Measurements from ENCODE around the gene CDKN2AIP. TPM values are rescaled to one million over a fixed set of nuclear protein-coding genes. Genes with fewer than 3 reads are reported as not detected.
"Not testable (repeated sequence)": the region's sequence is repeated elsewhere in the genome, so short reads cannot be mapped to it uniquely, and the experiment has no call there.

The CDKN2AIP gene
- total RNA-seq, 1 donor from 2014 or later: 13.1 TPM

DNA sequence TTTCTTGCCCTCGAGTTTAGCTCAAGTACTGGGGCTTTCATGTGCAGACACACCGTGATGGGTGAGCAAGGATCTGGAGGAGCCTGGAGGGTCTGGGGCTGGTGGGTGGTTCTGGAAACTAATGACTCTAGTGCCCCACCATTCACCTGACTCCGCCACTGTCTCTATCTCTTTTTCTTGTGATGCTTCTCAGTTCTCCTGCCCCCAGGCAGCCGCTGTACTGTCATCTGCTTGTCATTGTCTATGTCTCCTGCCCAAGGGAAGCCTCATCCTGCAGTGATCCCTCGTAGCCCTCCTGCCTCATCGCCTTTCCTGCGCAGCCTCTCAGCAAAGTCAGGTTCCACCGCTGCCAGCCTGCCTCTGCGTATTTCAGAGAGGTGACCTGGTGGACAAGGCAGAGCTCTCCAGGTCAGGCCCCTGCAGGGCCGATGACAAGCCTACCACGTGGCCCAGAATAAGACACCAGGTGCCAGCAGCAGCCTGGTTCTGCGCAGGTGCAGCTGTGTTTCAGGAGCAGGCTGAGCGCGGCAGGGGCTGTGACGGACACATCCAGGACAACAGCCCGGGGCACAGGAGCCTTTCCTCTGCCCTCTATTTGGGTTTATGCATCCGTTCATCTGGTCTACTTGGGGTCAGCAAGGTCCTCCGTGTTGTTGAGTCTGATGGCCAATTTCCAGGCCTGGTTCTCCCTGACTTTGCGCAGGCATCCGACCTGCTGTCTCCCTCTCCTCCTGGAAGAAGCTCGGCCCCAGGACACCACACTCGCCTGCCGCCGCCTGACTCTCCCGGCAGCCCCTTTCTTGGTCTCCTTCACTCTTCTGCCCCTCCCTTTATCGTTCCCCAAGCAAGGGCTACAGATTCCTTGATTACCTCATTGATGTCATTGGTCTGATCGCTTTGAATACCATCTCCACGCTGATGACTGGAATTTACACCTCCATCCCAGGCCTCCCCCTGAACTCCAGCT, 30.9 kb upstream of the CDKN2AIP start:
- DNase-seq (ENCODE audit: low read depth in 2 of 2): no peak

DNA sequence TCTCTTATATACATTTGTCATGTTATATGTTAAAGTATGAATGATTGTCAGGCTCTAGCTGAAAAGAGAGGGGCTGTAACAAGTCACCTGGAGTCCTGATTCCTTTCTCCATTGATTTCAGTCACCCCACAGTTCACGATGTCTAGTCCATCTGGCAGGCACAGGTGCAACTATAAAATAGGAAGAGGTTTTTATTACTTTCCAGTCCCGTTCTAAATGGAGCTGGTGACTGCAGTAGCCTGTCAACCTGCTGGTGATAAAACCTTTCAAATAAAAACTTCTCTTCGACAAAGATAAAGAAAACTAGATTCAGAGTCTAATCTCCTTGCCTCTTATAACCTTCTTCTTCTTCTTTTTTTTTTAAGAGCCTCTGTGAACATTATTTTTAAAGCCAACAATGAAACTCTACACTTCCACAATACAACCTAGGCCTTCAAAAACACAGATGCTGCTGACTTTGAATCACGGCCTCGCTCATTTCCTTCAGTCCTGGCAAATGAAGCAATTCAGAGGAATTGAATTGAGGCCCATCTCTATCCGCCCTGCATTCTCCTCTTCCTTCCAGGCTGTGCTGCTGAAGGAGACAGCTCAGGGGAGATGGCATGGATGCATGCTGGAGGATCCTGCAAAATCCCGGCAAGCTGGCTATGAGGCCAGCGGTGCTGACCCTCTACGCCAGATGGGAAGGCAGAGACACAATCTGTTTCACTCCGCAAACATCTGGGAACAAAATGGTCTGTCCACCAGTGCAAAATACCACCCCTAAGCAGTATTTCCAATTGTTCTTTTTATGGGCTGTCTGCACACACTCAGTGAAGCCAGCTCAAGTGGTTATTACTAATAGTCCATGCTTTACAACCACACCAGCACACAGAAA, 27.3 kb upstream of the CDKN2AIP start:
- DNase-seq (ENCODE audit: low read depth in 2 of 2): no peak

DNA sequence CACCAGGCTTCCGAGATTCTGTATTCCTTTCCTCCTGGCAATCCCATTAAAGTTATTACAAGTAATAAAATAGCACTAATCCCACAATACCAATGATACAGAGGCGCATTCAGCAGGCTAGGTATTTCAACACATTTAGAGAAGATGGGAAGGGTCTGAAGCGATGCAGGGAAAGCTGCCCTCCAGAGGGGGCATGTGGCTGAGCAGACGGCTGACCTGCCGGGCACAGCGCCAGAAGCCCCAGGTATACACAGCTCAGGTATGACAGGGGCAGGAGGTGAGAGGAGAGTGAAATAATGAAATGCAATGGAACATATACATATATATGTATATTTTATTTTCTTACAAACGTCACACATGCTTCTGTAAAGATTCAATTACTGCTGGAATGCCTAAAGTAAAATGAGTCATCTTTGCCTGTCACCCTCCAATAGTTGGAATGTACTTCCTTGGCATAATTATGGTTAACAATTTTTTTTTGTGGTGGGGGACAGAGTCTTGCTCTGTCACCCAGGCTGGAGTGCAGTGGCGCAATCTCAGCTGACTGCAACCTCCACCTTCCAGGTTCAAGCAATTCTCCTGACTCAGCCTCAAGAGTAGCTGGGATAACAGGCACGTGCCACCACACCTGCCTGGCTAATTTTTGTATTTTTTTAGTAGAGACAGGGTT, 21.3 kb upstream of the CDKN2AIP start:
- DNase-seq (ENCODE audit: low read depth in 2 of 2): no peak

DNA sequence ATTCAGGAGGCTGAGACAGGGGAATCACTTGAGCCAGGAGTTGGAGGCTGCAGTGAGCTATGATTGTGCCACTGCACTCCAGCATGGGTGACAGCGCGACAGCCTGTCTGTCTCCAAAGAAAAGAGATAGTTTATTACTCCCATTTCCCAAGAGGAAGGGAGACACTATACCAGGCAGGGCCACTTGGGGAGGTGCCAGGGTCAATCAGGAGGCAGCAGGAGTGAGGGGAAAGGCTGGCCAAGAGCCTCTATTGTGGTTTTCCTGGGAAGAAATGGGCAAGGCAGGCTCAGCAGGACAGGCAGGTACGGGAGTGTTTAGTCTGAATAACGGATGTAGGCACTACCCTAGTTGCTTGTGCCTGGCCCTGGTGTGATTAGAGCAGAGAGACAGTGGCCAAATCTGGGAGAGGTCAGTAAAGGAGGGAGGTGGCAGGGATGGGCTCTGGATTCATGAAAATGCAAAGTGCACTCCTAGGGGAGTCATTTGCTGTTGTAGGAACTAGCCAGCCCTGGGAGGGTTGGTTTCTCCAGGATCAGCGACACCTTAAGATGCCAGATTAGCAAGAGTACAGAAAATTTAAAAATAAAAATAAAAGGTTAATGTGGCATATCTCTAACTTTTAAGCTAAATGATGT, 20.2 kb upstream of the CDKN2AIP start:
- DNase-seq (ENCODE audit: low read depth in 2 of 2): no peak

DNA sequence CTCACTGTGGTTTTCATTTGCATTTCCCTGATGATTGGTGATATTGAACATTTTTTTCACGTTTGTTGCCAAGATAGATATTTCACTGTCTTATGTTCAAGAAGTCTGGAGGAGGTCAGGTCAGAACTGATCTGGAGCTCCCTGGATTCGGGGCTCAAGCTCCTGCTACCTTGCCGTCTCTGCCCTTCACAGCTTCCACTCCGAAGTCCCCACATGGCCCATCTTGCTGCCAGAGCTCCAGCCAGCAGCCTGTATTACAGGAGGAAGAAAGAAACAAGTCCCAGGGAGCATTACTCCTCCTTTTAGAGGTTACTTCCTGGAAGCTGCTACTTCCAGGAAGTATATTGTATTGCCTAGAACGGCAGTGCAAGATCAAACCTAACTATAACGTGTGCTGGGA, 17.9 kb upstream of the CDKN2AIP start:
- no peak for DNase-seq (ENCODE audit: low read depth in 2 of 2)

DNA sequence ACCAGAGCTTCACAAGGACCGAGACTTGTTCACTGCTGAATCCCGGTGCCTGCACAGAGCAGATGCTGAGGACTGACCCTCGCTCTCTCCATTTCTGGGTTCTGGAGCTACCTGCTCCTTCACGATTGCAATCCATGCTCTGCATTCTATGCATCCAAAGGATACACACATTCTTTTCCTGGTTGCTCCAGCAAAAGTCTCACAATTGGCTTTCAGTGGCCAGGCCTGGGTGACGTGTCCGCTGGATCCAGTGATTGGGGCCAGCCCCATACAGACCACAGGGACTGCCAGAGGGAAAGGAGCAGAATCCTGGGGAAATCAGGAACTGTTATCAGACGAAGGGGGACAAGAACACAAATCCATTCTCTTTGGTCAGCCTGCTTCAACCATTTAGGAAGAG, 14.9 kb upstream of the CDKN2AIP start:
- DNase-seq (ENCODE audit: low read depth in 2 of 2): no peak

DNA sequence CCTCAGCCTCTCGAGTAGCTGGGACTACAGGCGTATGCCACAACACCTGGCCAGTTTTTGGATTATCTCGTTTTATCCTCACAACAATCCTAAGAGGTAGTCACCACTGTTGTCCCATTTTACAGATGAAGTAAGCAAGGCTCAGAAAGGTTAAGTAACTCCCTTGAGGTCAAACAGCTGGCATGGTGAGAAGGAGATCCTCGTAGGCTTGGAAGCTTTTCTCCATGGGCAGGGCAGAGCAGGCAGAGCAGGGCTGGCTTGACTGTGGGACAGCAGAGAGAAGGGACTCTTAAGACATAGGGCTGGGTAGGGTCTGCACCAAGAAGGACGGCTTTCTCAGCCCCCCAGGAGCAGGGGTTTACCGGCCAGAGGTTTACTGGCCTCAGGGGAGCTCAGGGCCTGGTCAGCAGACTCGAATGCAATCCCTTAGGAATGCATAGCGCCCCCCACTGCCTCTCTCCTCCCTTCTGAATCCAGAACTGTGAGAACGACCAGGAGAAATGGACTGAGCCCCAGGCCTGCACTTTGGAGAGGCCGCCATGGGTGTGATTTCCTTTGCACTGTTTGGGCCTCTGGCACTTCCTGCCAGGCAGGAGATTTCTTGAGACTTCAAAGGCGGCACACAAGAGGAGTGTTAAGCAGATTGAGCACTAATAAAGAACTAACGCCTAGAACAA, 14.0 kb upstream of the CDKN2AIP start:
- DNase-seq (ENCODE audit: low read depth in 2 of 2): peak in 1 of 2 donors; percentile 31

DNA sequence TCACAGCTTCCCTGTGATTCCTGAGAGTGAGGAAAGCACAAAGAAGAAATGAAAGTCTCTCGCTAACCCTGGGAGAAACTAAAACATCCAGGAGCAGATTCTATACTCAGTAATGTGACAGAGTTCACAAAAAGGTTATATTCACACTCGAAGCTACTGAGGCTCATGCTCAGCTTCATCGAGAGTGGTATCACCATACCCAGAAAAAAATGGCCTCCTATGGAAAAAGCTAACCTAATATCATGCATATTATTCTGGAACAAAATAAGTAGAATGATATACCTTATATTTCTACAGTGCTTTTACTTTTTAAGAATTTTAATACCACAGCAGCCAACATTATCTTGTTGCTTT, 13.5 kb upstream of the CDKN2AIP start:
- no peak for DNase-seq (ENCODE audit: low read depth in 2 of 2)

DNA sequence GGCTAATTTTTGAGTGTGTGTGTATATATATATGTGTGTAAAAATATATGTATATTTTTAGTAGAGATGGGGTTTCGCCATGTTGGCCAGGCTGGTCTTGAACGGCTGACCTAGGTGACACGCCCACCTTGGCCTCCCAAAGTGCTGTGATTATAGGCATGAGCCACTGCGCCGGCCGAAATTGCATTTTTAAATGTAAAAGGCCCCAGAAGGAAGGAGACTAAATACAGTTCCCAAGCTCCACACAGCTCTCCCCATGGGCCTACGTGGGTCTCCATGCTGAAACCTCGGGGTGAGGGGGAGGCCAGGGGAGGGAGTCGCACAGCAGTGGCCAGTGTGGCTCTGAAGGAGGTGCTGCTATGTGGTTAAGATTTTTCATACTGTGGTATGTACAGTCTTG, 12.8 kb upstream of the CDKN2AIP start:
- DNase-seq (ENCODE audit: low read depth in 2 of 2): no peak

DNA sequence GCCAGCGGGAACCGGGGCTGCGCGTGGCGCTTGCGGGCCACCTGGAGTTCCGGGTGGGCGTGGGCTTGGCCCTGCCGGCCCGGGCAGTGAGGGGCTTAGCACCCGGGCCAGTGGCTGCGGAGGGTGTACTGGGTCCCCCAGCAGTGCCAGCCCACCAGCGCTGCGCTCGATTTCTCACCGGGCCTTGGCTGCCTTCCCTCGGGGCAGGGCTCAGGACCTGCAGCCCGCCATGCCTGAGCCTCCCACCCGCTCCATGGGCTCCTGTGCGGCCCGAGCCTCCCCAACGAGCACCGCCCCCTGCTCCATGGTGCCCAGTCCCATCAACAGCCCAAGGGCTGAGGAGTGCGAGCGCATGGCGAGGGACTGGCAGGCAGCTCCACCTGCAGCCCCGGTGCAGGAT, 11.3 kb upstream of the CDKN2AIP start:
- DNase-seq (ENCODE audit: low read depth in 2 of 2): not testable (repeated sequence)

DNA sequence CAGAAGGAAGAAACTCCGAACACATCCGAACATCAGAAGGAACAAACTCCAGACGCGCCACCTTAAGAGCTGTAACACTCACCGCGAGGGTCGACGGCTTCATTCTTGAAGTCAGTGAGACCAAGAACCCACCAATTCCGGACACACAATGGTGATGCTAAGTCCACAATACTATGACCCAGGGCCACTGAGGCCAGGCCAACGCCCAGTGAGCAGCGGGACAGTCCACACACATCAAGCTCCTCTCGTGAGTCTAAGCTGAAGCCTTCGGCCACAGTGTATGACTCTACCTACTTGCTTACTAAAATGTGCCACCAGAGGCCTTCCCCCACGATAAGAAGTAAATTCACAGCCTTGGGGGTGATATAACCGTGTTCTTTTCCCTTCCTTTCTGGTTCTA, 10.2 kb upstream of the CDKN2AIP start:
- DNase-seq (ENCODE audit: low read depth in 2 of 2): no peak

DNA sequence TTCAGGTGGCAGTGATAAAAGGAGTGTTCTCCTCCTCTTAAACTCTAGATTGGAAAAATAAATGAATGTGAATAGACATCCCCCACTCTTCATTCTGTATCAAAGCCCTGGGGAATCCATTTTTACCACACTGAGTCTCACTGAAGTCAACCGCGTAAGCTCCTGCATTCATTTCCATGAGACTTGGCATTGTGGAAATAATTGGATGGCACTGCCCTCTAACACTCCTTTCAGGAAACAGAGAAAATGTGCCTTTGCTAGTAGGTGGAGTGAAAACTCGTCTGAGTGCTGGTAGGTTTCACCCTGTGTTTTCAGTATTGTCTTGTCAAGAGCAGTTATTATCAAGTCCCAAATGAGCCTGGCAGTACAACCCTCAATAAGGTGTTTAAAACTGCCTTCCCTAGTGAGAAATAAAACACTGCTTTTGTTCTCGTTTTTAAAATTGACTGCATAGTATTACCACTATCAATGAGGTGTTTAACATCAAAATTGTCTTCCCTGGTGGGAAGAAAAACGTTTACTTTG, 9.7 kb upstream of the CDKN2AIP start:
- DNase-seq (ENCODE audit: low read depth in 2 of 2): peak in 1 of 2 donors; percentile 45

DNA sequence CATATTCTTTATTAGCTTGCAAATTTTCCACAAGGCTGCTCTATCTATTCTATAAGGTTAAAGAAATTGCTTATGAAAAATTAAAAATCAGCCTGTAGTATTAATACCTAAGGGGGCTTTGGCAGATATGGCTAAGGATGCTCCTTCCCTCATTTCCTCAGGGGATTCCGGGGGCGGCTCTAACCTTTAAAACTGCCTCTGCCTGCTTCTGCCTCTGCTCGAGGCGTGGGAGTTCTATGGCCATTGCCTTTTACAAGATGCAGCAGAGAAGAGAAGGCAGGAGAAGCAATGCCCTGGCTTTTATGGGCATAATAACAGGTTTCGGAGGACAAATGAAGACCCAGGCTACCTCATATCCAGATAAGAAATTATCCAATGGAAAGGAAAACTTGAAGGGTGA, 8.6 kb upstream of the CDKN2AIP start:
- DNase-seq (ENCODE audit: low read depth in 2 of 2): no peak

DNA sequence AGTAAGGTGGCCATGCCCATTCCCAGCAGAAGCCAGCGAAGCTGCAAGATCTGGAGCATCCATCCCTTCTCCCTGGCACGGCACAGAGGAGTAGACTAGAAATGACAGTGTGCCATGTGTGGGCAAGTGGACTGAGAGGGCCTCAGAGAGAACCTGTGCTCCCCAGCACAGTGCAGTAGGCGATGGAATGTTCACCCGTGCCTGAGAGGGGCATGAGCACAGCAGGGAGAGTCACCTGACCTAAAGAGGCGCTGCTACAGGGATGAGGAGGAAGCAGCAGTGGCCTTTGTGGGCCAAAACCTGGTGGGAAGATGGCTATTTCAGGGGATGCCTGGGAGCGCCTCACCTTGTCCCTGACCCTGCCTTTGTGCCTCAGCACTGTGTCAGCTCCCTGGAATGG, 8.0 kb upstream of the CDKN2AIP start:
- no peak for DNase-seq (ENCODE audit: low read depth in 2 of 2)

DNA sequence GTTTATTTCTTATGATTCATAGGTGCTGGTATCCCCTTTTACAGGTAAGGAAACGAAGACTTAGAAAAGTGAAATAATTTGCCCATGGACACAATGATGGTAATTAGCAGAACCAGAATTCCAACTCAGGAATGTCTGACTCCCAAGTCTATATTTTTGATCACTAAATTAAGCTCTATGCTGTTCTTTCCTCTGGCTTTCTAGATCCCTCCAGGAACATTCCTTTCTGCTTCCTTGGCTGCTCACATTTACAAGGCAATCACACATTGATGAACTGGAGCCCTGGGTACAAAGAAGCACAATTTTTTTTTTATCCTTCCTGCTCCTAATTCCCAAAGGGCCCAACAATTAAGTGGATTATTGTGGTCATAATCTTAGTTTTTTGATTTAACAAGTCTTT, 7.0 kb upstream of the CDKN2AIP start:
- DNase-seq (ENCODE audit: low read depth in 2 of 2): no peak

DNA sequence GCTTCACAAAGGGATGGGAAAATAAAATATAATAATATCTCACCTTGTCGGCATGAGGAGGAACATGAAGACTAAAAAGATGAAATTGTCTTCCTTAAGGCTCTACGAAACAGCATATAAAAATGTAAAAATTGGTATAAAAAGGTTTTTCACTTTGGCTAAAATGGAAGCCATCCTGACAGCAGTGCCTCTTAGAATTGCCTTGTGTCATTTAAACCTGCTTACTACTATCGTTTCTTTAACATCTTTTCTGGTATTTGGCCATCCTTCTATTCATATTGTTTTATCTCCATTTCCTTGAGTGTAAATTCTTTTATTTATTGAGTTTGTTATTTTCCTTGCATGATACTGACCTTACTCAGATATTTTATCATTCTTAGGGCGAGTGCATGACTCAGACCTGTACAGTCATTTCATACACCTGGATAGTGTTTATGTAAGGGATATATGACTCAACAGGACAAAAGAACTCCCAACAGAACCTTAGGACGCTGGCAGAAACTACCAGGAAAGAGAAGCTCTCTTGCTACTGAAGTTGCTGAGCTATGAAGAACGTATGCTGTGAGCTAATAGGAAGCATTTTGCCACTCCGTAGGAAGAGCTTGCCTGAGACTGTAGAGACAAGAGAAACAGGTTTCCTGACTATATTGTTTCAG, 5.8 kb upstream of the CDKN2AIP start:
- DNase-seq (ENCODE audit: low read depth in 2 of 2): peak in 1 of 2 donors; percentile 96

DNA sequence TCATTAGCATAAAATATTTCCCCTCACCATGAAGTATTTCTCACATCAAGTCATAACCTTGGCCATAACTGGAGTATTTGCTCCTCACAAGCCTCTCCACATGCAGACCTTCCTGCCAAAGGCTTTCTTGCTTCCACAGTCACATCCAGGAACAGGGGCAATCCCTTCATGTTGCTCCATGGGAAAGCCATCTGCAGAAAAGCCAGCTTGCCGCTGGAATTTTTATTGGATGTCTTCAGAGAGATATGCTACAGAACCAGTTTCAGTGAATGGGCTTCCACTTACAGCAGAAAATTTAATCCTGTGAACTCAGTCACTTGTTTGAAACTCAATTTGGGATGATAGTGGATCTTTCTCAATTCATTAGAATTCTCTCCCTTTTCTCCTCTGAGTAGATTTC, 3.2 kb upstream of the CDKN2AIP start:
- no peak for DNase-seq (ENCODE audit: low read depth in 2 of 2)

DNA sequence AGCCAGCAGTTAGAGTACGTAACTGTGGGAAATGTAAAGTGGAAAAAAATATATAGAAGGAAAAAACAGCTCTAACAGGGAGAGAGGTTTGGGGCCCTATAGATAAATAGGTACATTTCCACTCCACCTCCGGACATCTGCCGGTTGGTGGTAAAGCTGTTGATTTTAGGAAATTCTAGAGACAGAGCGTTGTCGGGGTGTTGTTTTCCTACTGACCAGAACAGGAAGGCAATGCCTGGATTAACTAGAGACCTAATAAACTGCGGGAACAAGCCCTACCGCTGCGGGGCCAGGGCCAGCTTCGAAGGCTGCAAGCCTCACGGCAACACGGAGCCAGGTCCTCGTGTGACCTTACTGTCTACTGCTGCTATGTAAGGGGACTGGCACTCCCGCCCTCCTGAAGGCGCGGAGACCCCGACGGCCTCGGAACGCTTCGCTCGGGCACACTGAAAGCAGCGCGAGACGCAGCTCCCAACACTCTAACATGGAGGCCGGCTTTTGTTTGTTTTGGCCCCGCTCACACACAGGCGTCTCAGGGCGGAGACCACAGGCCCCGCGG, 702 bp upstream of the CDKN2AIP start:
- peak; percentile 40 to 73 for DNase-seq (ENCODE audit: low read depth in 2 of 2)

DNA sequence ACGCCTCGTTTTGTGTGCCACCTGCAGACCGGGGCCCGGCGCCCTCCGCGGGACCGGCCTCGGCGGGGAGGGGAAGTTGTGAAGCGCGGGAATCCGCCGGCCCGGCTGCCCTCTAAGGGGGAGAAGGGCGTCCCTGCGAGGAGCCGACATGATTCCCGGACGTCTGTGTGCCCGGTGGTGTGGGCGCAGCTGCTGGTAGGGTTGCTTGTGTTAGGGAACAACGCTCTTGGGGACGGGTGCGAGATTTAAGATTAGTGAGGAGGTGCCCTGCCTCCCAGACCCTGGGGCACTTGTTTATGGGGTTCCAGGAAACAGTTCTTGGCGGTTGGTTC, 627 bp downstream of the CDKN2AIP start:
- DNase-seq (ENCODE audit: low read depth in 2 of 2): peak in 1 of 2 donors; percentile 45

DNA sequence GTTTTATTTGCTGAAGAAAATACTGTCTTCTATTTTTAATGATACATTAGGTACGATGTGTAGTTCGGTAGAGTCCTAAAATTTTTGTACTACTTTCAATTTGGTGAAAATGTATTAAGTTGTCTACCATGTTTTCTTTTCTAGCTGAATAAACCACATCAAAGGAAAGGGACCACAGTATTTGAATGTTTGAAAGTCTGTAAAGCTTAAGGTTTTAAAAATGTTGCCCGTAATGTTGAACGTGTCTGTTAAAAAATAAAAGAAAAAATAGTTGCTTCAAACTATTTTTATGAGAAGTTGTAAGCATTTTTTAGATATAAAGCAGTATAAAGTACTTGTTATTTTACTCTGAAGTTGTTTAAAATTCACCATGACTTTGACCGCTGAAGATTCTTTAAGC, 3.2 kb downstream of the CDKN2AIP start:
- no peak for DNase-seq (ENCODE audit: low read depth in 2 of 2)

Measured in dermis microvascular lymphatic vessel endothelial cell (primary cell).